AG08396 (cell line): ENCODE data around the gene DNAH17.
"Not testable (repeated sequence)": the region's sequence is repeated elsewhere in the genome, so short reads cannot be mapped to it uniquely, and the experiment has no call there.

Experiments
- DNase-seq: peaks from one replicate; pipeline ENCODE4 v3.0.0; 2012; ENCODE audit warnings: low spot score, mixed read lengths

The DNAH17 gene

GRCh38 chr17:78475211-78475610 lies 102.0 kb downstream of the DNAH17 start:
- DNase-seq = no peak

- DNase-seq = no peak
Measured at GRCh38 chr17:78474614-78475146, 102.5 kb downstream of the DNAH17 start.

- DNase-seq = peak; percentile 78
Measured at GRCh38 chr17:78473951-78474613, 103.1 kb downstream of the DNAH17 start.

DNA sequence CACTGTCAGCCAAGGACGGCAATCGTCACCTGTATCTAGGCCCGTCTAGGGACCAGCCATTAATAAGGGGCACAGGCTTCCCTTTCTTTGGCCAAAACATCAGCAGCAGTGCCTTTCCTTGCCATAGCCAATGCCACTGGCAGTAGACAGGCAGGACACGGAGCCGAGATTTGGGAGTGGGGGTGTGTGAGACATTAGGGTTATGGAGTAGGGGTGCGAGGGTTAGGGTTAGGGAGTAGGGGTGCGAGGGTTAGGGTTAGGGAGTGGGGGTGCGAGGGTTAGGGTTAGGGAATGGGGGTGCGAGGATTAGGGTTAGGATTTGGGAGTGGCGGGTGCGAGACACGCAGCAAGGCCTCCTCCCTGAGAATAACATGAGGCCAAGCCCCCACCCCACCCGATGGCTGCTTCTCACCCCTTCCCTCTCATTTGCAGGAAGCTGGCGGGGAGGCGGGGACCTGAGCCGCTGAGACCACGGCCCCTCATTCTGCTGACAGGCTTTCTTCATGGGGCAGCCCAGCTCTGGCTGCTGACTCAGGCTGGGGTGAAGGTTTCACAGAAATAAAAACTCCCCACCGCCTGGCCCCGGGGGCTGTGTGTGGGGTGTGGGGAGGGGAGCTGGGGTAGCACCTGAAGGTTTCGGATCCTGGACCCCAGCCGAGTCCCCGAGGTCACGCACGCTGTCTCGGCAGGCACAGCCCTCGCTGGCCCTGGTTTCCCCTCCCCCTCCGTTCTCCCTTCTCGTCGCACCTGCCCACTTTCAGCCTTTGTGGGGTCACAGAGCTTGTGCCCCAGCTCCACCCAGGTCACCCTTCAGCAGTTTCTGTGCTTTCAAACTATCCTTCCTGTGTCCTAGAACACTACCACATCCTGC lies 104.9 kb downstream of the DNAH17 start:
- no peak for DNase-seq

- no peak for DNase-seq
Measured at GRCh38 chr17:78471635-78472034, 105.6 kb downstream of the DNAH17 start.

DNA sequence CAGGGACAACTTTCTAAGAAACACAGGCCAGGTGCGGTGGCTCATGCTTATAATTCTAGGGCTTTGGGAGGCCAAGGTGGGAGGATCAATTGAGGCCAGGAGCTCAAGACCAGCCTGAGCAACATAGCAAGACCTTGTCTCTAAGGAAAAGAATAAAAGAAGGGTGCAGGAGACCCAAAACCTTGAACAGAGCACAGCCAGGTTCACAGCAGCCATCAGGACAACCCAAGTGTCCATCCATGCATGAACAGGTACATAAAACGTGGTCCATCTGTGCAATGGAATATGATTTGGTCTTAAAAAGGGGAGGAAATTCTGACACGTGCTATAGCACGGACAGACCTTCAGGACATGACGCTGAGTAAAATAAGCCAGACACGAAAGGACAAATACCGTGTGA lies 107.8 kb downstream of the DNAH17 start:
- DNase-seq = no peak

GRCh38 chr17:78468366-78468765 lies 108.8 kb downstream of the DNAH17 start:
- no peak for DNase-seq

DNA sequence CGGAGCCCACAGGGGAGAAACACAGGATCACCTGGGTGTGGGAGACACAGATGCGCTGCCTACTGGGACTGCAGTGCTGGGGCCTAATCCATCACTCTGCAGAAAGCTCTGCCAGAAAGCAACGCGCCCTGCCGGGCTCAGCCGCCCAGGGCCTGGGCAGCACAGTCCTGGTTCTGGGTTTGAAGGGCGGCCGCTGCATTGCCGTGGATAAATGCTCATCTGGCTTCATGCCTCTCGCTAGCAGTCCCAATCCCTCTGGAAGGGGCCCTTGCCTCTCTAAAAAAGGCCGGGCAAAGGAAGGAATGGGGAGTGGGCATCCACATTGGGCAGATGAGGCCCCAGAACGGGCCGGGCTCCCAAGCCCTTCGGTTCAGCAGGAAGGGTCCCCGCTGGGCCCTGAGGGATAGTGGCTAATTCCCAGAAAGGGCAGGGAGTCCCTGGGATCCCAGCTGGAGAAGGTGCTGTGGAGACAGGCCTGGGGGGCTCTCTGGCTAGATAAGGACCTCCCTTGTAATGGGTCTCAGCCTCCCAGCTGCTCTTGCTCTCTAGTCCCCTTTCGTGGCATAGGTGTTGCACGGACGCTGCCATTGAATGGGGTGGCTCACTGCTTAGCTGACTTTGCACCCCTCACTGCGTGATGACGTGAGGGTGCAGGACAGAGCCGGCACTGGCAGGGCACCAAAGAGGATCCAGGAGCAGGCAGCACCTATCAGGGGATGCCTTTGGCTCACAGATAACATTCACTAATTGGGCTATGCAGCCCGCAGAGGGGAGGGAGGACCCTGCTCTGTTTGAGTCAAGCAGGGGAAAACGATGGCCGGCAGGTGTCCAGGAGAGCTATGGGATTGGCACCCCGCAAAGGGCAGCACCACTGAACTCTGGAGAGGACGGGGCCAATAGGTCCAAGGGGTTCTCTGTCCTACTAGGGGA lies 110.1 kb downstream of the DNAH17 start:
- no peak for DNase-seq

GRCh38 chr17:78466109-78466785 lies 110.9 kb downstream of the DNAH17 start:
- not testable (repeated sequence) for DNase-seq

DNA sequence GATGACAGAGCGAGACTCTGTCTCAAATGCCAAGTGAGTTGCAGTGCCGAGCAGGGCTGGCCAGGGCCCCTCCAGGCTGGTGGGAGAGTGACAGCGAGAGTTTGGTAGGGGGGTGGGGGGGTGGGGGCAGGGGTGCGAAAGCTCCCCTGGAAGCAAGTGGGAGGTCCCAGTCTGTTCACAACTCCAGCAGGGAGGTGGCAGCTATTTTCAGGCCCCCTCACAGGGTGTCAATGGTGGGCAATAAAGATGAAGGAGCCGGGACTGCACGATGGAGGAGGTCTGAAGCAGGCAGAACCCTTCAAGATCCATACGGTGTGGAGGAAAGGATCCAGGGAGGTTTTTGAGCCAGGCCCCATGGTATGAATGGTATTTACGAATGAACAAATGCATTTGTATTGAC lies 115.0 kb downstream of the DNAH17 start:
- no peak for DNase-seq

- no peak for DNase-seq
Measured at GRCh38 chr17:78461799-78462053, 115.5 kb downstream of the DNAH17 start.

DNA sequence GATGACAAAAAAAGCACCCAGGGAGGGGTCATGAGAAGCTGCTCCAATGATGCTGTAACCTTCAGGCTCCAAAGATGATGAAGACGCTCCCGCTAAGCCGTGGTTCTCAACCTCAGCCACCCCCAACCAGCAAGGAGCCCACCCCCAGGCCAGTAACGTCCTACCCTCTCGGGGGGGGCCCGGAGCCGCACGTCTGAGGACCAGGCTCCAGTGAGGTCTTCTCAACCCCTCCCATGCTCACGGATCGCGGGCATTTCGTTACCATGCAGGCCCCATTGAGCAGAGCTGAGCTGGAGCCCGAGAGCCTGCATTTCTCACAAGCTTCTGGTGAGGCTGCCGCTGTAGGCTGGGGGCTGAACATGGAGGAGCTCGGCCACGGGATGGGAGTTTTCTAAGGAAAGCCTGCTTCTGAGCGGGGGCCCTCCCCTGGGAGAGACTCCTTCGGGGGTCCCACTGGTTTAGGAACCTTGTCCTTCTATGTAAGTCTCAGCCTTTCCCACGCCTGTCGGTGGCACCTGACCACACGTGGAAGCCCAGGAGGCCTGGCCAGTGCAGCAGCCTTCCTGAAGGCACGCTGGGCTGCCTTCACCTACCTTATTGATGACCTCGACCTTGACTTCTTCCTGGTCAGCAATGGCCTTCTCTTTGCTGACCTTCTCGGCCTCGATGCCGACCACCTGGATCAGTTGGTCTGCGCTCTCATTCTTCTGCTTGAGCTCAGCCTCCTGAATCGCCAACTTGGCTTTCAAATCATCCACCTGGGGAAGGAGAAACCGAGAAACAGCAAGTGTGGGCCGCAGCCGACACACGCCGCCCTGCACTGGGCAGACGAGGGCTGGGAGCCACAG lies 116.0 kb downstream of the DNAH17 start:
- no peak for DNase-seq

DNA sequence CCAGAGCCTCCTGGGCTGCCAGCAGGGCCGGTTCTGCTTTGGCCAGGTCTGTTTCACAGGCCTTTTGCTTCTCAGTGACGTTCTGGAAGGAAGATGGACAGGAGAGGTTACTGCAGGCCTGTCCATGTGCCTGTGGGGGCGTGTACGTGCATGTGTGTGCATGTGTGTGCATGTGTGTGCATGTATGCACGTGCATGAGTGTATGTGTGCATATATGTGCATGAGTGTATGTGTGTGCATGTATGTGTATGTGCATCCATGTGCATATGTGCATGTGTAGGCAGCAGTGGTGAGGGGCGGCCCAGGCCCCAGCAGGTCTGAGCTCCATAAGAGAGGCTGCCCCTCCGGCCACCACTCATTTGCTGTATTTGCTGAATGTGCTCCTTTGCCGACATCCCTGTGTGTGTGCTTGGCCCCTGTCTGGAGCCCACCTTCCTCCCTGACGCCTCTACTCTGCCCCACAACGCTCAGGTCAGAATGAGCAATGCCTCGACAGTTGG lies 117.0 kb downstream of the DNAH17 start:
- no peak for DNase-seq

DNA sequence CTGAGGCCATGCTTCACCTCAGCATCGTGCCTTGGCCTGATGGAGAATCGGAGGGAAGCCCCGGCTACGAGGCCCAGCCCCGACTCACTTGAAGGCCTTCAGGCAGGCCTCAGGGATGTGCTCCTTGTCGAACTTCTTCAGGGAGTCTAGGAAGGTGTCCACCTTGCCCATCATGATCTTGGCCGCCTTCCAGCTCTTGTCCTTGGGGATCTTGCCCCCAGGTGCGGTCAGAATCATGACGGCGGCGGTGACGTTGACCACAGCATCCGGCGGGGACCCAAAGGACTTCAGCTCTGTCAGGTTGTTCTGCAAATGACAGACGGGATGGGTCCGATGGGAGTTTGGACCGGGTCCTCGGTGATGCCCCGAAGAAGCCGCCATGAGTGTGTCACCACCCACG lies 117.5 kb downstream of the DNAH17 start:
- no peak for DNase-seq

GRCh38 chr17:78458736-78459335 lies 118.4 kb downstream of the DNAH17 start:
- DNase-seq = no peak

DNA sequence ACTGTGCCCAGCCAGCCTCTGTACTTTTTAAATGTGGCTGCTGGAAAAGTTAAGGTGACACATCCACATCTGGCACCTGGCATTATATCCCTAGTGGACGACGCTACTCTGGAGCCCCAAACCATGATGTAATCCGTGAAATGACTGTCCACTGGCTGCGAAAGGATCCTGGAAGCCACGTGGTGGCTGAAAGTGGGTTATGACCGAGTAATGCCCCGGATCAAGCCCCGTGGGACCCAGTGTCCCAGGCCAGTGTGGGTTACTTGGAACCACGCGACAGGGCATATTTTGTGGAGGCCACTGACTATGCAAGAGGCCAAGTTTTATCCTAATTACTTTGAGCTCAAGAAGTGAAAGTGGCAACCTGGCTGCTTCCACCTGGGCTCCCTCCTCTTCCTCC lies 119.1 kb downstream of the DNAH17 start:
- no peak for DNase-seq

DNA sequence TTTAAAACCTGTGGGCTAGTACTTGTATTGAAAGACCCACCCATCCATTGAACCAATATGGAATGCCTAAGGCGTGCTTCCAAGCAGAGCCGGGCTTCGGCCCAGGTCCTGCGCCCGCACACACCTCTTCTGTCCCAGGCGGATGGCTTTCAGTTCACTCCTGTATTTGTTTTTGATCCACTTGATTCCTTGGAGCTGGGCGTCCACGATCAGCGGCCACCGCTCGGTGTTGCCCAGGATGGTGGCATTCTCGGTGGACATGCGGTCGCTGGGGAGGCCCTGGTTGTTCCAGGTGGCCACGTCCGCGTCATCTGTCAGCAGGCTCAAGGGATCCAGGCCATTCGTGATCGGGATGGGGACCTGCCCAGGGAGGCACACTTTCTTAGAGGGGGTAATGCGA lies 122.8 kb downstream of the DNAH17 start:
- DNase-seq = no peak

DNA sequence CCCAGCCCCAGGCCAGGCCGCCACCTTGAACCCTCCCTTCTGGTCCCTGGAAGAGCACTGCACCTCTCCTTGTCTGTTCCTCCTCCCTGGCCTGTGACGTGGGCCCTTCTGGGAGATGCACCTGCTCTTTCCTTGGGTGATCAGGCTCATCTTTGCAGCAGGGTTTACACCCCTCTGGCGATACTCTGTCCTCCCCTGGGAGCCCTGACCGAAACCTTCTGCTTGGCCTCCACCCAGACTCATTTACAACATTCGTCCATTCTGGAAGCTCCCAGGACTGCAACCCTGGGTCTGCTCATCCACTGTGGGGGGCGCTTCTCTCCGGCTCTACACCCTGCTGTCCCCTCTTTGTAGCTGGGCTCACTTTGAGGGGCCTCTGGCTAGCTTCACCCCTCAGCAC lies 125.4 kb downstream of the DNAH17 start:
- DNase-seq = no peak

DNA sequence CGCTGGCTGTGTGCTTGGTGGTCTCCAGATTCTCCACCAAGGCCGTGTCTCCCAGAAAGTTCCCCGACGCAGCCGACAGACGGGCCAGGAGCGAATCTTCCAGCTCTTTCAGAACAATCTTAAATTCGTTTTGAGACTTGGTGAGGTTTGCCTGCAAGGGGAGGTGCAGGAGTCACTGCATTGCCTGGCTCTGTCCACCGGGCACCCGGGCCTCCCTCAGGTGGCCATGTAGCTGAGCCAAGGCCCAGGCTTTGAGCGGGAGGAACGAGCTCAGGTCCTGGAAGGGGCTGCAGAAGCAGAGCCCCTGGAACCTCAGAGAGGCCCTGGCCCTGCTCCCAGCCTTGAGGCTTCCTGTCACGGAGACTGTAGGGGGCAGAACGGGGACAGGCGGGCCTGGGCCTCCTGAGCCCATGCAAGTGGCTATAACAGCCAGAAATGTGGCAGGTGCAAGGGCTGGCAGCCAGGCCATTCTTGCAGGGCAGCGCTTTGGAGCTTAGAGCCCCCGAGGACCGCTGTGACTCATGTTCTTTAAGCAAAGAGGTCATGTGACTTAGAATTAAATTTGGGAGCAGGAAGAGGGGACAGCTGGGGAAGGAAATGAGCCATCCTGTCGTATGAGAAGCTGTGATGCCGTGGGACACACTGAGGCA lies 126.4 kb downstream of the DNAH17 start:
- no peak for DNase-seq
